ENCODE measurements around the gene RAB6B.

RAB6B gene

GRCh38 chr3:133895208-133896001 lies at the start of gene RAB6B:
Gene RAB6B (minus strand): TSS chr3:133895882. CDS start chr3:133895466, 416 bp downstream.
- DNase-seq (ENCODE audit: low spot score): peak; percentile 91

DNA sequence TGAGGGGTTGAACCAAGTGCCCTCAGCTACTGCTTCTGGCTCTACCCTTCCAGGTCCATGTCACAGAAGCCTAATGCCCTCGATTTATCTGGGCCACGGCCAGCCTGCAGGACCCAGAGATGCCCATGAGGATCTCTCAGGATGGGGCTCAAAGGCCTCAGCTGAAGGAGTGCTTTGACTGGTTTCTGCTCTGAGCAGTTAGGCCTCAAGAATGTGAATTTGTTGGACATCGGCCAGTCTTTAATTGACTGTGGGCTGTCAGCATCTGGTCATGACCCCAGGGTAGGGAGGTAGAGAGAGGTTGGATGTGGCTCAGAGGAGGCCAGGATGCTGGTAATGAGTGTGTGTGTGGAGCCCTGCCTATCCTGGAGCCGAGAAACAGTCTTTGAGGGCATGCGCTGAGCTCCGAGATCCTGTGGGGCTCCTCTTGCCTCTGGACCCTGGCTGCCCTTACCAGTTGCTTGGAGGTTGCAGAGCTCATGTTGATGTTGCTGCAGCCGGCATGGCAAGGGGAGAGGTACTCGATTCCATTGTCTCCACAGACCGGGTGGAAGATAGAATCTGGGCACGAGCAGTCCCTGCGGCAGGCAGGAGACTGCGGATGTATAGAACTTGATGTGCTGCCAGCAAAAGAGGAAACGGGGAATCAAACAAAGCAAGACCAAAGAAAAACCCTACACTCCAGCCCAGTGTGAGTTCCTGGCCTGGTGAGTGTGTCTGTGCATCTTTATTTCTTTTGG lies 49.1 kb upstream of the RAB6B start:
- no peak for DNase-seq (ENCODE audit: low spot score)

DNA sequence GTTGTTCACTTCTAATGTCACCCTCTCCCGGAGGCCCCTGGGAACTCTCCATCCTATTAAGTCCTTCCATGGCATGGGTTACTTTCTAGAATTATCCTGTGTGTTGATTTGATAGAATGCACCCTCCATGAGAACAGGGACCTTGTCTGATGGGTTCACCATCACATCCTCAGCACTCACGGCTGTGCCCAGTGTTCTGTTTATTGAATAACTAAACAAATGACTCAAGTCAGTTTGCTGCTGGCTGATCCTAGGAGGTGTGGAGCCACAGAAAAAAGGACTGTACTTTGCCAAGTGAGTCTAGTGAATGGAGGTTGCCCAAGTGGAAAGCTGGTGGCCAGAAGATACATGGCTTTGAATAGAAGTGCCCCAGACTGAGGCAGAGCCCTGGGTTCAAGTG lies 48.5 kb upstream of the RAB6B start:
- DNase-seq (ENCODE audit: low spot score): no peak

DNA sequence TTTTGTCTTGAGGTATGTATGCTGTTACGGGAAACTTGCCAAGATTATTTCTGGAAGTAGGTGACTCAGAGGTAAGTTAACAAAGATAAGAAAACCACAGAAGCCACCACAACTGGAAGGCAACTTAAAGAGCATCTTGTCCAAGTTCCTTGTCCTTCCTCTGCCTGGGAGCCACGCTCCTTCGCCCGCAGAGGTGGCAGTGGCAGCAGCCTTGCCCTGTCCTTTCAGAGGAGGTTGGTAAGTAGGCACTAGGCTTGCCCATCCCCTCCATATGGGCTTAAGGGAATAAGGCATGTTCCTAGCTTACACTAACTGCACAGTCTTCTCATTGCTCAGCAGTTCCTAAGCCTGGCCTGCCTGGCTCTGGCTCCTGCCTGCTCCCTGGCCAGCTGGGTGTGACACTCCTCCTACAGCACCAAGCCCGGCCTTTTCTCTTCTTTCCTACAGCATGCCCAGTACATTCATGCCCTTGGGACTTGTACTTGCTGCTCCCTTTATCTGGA lies 48.0 kb upstream of the RAB6B start:
- DNase-seq (ENCODE audit: low spot score): no peak

GRCh38 chr3:133943031-133943535 lies 47.4 kb upstream of the RAB6B start:
- DNase-seq (ENCODE audit: low spot score): no peak

- DNase-seq (ENCODE audit: low spot score): peak; percentile 77
Measured at GRCh38 chr3:133941415-133941821, 45.7 kb upstream of the RAB6B start.

DNA sequence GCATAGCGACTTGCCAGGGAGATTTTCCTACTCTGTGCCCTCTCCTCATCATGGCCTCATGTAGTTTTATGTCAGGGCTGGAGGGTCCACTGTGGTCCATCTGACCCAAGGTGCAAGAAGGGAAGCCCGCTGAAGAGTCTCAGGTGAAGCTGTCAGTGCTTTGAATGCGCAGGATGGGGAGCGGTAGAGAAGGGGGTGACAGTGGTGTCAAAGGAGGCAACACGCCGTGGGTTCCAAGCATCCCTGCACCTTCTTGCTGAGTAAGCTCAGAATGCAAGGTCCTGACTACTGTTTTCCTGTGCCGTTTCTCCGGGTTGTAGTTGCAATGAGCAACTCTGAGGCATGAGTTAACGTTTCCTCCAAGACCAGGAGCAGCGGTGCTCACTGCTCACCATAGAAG lies 44.9 kb upstream of the RAB6B start:
- no peak for DNase-seq (ENCODE audit: low spot score)

GRCh38 chr3:133939463-133939835 lies 43.8 kb upstream of the RAB6B start:
- DNase-seq (ENCODE audit: low spot score): no peak

GRCh38 chr3:133938770-133939462 lies 43.2 kb upstream of the RAB6B start:
- no peak for DNase-seq (ENCODE audit: low spot score)

- no peak for DNase-seq (ENCODE audit: low spot score)
Measured at GRCh38 chr3:133937756-133938601, 42.3 kb upstream of the RAB6B start.

DNA sequence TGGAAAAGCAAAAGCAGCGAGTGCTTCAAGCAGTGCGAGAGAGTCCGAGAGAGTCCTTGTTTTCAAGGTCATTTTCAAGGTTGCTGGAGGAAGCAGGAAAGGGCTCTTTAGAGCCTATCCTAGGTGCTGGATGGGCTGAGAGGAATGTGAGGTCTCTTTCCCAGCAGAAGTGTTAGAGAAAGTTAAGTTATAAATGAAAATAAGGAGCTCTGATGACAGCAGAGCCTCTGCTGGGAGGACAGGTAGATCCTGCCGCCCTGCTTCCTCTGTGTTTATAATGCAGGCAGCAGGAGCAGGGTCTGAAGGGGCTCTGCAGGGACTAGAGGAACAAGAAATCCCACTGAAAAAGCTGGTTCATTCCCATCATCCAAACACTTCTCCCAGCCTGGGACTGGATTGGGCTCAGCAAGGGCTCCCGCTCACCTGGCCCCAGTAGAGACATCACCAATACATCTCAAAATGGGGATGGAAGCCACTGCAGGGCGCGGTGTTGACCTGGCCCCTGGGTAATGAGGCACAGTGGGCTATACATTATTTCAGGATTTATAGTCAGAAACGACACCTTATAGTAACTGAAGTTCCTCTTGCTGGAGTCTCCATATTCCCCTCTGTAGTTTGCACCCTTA lies 41.5 kb upstream of the RAB6B start:
- no peak for DNase-seq (ENCODE audit: low spot score)

GRCh38 chr3:133935843-133936769 lies 40.4 kb upstream of the RAB6B start:
- no peak for DNase-seq (ENCODE audit: low spot score)

DNA sequence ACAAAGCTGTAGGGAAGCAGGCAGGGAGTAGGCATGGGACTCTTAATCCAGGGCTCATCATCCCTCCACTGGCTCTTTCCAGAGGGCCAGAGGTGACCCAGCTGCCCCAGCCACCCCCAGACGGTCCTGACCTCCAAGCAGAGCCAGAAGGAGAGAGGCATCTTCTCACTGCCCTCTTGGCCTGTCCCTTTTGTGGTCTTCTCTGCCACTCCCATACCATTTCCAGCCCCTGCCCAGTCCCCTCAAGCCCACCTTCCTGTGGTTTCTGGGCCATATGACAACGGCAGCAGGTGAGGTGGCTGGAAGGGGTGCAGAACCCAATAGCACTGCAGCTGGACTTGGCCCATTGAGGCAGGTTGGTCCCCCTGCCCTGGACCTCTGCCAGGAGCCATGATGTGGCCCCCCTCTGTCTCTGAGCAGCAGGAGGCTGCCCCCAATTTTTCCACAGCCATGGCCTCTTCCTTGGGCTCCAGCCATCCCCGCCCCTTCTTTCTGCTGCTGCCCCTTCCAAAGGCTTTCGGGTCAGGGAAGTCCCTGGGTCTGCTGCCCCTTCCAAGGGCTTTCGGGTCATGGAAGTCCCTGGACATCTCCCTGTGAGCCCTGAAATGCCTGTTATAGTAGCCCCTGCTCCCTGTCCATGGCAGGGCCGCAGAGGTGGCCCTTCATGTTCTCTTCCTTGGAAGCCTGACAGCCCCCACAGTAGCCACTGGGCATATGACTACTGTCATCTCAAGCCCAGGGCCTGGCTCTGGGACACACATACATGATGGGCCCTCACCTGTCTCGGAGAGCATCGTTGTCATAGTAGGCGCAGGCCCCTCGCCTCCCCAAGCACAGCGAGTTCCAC lies 39.5 kb upstream of the RAB6B start:
- no peak for DNase-seq (ENCODE audit: low spot score)

GRCh38 chr3:133934073-133934970 lies 38.6 kb upstream of the RAB6B start:
- DNase-seq (ENCODE audit: low spot score): no peak

- no peak for DNase-seq (ENCODE audit: low spot score)
Measured at GRCh38 chr3:133933097-133934024, 37.7 kb upstream of the RAB6B start.

- DNase-seq (ENCODE audit: low spot score): no peak
Measured at GRCh38 chr3:133932009-133932408, 36.3 kb upstream of the RAB6B start.

DNA sequence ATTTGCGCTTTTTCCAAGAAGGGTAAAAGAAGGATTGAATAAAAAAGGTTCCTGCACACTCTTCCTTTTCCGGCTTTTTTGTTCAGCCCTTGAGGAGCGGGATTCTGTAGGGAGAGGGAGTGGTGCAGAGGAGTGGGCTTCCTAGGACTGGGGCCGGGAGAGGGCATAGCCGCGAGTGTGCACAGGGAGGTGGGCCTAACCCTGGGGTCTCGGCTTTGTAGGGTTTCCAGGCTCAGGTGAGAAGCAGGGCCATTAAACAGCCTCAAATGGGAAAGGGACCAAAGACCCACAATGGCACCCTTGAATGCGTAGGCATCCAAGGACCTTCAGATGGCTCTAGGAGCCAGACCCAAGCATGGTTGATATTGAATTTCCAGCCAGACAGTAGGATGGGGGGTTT lies 35.4 kb upstream of the RAB6B start:
- no peak for DNase-seq (ENCODE audit: low spot score)
